HUES48 (cell line): ENCODE measurements around the gene CAMK2N2.
"Not testable (repeated sequence)": the region's sequence is repeated elsewhere in the genome, so short reads cannot be mapped to it uniquely, and the experiment has no call there.

Experiments used
- H3K27ac ChIP-seq: one replicate; pipeline ENCODE4 v1.7.0; 2013; ENCODE audit warnings: low read depth, low read length, inconsistent platforms
- H3K27me3 ChIP-seq: 2 replicates; pipeline ENCODE4 v1.6.1; 2013; ENCODE audit warnings: mild to moderate bottlenecking, low read length; ENCODE audit not compliant: control insufficient read depth, insufficient read depth
- H3K36me3 ChIP-seq: 2 replicates; pipeline ENCODE4 v1.6.1; 2013; ENCODE audit warnings: low read length; ENCODE audit not compliant: control insufficient read depth, insufficient read depth
- H3K4me1 ChIP-seq: 2 replicates; pipeline ENCODE4 v1.6.1; 2013; ENCODE audit warnings: mild to moderate bottlenecking, low read length; ENCODE audit not compliant: control insufficient read depth, insufficient read depth
- H3K4me3 ChIP-seq: 2 replicates; pipeline ENCODE4 v1.5.1; 2013; ENCODE audit warnings: mild to moderate bottlenecking, low read depth, low read length
- H3K9ac ChIP-seq: 2 replicates; pipeline ENCODE4 v1.6.1; 2013; ENCODE audit warnings: mild to moderate bottlenecking, low read depth, low read length, moderate library complexity
- H3K9me3 ChIP-seq: 2 replicates; pipeline ENCODE4 v1.6.1; 2013; ENCODE audit warnings: low read length; ENCODE audit not compliant: control insufficient read depth, insufficient read depth

Gene CAMK2N2

DNA sequence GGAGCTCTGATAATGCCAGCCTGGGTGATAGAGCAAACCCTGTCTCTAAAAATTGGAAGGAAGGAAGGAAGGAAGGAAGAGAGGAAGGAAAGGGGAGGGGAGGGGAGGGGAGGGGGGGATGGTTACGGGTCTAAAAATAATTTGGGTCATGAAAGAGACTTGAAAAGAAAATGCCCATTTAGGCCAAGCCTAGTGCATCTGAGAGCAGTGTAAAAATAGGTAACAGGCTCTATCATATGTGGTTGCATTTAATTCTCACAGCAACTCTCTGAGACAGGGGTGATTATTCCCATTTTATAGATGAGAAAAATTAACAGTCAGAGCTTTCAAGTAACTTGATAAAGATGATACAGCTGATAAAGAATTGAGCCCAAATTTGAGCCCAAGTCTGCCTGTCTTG, 10.9 kb upstream of the CAMK2N2 start:
- H3K9me3 ChIP-seq = no peaks in the 10 kb centered on the region
- no peak overlapping the region for H3K4me3 ChIP-seq
- no peak overlapping the region for H3K9ac ChIP-seq
- H3K36me3 ChIP-seq = no peaks in the 10 kb centered on the region
- H3K27me3 ChIP-seq = peaks cover 26% of the 10 kb centered on the region
- no peak overlapping the region for H3K27ac ChIP-seq
- no peaks in the 10 kb centered on the region for H3K4me1 ChIP-seq

DNA sequence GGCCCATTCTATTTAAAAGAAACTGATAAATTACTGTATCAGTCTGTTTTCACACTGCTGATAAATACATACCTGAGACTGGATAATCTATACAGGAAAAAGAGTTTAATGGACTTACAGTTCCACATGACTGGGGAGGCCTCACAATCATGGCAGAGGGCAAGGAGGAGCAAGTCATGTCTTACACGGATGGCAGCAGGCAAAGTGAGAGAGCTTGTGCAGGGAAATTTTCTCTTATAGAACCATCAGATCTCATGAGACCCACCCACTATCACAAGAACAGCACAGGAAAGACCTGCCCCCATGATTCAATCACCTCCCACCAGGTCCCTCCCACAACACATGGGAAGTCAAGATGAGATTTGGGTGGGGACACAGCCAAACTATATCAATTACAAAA, 5.9 kb upstream of the CAMK2N2 start:
- H3K36me3 ChIP-seq, H3K9me3 ChIP-seq, H3K9ac ChIP-seq, H3K4me1 ChIP-seq, H3K27ac ChIP-seq, H3K4me3 ChIP-seq: not testable (repeated sequence)
- H3K27me3 ChIP-seq = peaks cover 13% of the 10 kb centered on the region

DNA sequence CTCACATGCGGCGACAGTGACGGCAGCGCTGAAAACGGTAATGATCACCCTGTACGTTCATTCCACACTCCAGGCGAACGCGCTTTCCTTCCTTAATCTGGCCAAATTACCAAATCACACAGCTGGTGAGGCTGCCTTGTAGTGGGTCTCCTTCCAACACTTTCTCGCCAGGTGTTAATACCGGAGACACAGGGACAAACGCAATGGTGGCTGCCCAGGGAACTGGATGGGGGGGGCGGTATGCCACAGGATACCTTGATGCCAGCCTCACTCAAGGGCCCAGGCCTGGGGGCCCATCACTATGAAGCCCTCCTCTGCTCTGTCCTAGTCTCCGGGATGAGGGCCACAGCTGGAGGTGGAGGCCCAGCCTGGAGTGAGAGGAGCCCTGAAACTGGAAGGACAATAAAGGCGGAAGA, 1.4 kb upstream of the CAMK2N2 start:
- peaks cover 51% of the 10 kb centered on the region for H3K27me3 ChIP-seq

DNA sequence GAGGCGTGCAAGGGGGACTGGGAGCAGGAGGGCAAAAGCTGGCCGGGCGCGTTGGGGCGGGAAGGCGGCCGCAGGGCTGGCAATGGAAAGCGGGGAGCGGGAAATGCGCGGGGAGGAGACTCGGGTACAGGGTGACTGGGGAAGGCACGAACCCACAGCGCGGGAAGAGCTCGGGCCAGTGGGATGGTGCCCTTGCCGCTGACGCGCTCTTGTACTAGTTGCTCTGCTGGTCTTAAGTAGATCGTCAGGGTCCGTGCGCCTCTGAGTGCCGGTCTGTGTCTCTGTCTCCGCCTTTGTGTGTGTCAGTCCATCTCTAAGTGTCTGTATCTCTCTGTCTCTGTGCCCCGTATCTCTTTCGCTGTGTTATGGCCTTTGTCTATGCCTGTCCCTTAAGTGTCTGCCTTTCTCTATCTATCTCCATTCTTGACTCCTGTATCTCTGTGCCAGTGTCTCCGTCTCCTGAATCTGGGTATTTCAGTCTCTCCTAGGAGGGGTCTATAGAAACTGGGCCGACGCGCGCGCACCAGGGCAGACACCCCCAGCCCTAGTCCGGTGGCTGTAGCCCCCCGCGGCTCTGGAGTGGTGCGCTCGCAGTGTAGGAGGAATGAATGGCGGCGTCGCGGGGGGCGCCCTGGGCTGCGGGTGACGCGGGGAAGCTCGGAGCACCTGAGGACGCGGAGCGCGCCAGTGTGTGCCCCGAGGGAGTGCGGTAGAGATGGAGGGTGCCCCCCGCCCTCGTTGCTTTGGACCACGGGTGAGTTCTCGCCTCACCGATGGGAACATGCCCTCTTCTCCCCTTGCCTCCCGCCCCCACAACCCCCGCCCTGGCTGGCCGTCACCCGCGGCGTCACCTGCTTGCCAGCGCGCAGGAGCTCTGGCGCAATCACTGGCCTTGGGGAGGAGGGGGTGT, 756 bp upstream of the CAMK2N2 start:
- Histone ChIP-seq H3K27ac (peak overlapping the region; percentile 40), H3K4me1 (peaks cover 6% of the 10 kb centered on the region), H3K27me3 (peaks cover 53% of the 10 kb centered on the region), H3K4me3 (peak overlapping the region; percentile 64), H3K36me3 (0 out of 2 replicates have a peak, but pooled peaks cover 5% of the 10 kb centered on the region), H3K9ac (no peak overlapping the region), H3K9me3 (no peaks in the 10 kb centered on the region)

More for the DNA sequence above, 1.4 kb upstream of the CAMK2N2 start:
- H3K4me3 ChIP-seq = peak overlapping the region; percentile 64
- peaks cover 6% of the 10 kb centered on the region for H3K4me1 ChIP-seq
- no peak overlapping the region for H3K9ac ChIP-seq
- 0 out of 2 replicates have a peak, but pooled peaks cover 5% of the 10 kb centered on the region for H3K36me3 ChIP-seq
- no peaks in the 10 kb centered on the region for H3K9me3 ChIP-seq
- H3K27ac ChIP-seq = no peak overlapping the region

DNA sequence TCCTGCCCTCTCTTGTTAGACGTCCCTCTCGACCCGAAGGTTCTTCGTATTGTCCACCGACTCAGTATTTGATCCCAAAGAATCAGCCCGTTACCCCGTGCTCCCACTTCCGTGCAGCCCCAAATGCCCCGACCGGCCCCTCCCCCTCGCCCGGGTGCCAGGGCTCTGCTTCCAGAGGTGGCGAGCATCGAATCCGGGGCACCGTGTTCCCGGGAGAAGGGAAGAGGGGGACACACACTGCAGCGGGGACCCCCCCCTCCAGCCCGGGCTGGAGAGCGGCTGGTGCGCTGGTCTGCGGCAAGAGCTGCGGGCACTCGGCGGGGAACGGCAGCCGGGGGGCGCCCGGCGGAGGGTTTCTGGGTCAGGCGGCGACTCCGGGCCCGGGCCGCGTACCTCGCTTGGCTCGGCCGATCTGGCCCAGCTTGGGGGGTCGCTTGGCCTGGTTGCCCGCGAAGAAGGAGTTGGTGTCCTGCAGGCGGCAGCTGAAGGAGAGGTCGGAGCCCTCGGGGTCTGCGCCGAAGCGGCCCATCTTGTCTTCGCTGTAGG, 556 bp downstream of the CAMK2N2 start:
- H3K4me3 ChIP-seq = peak overlapping the region; percentile 73
- 0 out of 2 replicates have a peak, but pooled peaks cover 5% of the 10 kb centered on the region for H3K36me3 ChIP-seq
- 0 out of 2 replicates have a peak overlapping the region, but pooled peaks have one; percentile 26 for H3K9ac ChIP-seq
- H3K9me3 ChIP-seq = no peaks in the 10 kb centered on the region
- peak overlapping the region; percentile 69 for H3K27ac ChIP-seq
- H3K4me1 ChIP-seq = peaks cover 6% of the 10 kb centered on the region
- peaks cover 53% of the 10 kb centered on the region for H3K27me3 ChIP-seq

DNA sequence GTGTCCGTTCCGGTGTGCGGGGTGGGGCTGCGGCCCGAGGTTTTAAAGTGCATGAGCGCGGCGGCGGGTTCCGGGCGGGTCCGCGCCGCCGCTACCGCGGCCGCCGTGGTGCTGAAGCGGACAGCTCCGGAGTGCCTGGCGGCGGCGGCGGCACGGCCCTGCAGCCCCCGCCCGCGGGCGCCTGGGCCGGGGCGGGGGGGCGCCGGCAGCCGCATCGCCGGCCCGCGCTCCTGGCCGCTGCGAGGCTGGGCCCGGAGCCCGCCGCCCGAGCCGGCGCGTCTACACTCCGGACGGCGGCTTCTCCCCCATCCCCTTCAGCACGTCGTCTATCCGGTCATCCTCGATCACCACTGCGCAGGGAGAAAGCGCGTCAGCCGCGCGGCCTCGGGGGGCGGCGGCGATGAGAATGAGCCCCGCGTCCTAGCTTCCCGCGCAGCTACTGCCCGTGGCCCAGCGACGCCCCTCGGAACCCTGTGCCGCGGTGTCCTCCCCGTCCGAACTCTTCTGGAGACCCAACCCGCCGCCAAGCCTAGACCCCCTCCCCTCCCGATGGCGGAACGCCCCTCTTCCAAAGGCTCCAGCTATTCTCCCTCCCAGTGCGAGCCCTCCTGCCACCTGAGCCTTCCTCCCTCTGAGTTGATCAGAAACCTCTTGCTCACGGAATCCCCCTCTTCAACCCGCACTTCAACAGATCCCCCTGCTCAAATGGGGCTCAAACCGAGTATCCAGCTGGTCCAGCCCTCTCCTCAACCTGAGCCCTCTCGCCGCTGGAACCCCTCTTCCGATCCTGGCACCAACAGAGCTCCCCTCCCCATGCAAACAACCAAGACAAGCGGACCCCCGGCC, 1.3 kb downstream of the CAMK2N2 start:
- 0 out of 2 replicates have a peak, but pooled peaks cover 5% of the 10 kb centered on the region for H3K36me3 ChIP-seq
- H3K27me3 ChIP-seq = peaks cover 53% of the 10 kb centered on the region
- no peak overlapping the region for H3K27ac ChIP-seq
- no peak overlapping the region for H3K9ac ChIP-seq
- H3K4me3 ChIP-seq = peak overlapping the region; percentile 73
- H3K9me3 ChIP-seq = no peaks in the 10 kb centered on the region
- peaks cover 6% of the 10 kb centered on the region for H3K4me1 ChIP-seq

DNA sequence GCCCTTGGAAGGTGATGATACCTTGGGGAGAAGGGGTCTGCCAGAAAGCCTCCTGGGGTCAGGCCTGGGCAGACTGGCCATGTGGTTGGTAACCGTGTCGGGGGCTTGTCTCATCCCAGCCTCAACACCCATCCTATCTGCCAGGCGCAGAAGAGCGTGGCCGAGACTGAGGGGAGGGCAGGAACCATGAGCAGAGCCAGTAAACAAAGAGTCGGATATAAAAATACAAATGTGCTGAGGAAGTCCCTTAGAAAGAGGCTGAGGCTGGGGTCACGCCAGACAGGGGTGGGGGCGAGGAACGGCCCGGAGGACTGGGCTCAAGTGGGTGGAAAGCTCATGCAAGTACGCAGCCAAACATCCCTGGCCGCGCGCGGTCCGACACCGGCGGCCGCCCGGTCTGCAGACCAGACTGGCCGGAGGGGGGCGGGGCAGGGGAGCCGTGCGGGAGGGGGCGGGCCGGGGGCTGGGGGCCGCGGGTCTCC, 1.9 kb downstream of the CAMK2N2 start:
- H3K4me1 ChIP-seq = peaks cover 6% of the 10 kb centered on the region
- no peaks in the 10 kb centered on the region for H3K9me3 ChIP-seq
- H3K4me3 ChIP-seq = peak overlapping the region; percentile 33; the same call in 1 of the 2 replicates
- H3K27ac ChIP-seq = no peak overlapping the region
- 0 out of 2 replicates have a peak, but pooled peaks cover 5% of the 10 kb centered on the region for H3K36me3 ChIP-seq
- peaks cover 53% of the 10 kb centered on the region for H3K27me3 ChIP-seq
- H3K9ac ChIP-seq = no peak overlapping the region

DNA sequence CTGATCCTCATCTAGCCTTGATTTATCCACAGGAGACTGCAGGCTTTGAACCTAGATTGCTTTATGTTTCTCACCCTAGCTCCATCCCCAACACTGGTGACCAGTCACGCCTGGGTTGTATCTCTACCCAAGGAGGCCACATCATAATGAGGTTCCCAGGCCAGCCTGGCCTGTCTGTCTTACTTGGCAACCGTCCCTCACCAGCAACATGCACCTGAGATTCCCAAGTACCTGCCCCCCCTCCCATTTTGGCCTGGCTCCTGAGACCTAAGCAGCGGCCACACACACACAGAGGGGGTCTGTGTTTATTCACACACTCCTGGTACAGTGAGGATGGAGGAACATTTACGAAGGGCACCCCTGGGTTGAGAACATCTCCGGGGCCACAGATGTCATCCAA, 2.4 kb downstream of the CAMK2N2 start:
- Histone ChIP-seq H3K36me3 (0 out of 2 replicates have a peak, but pooled peaks cover 5% of the 10 kb centered on the region), H3K27me3 (peaks cover 53% of the 10 kb centered on the region), H3K9me3 (no peaks in the 10 kb centered on the region)

DNA sequence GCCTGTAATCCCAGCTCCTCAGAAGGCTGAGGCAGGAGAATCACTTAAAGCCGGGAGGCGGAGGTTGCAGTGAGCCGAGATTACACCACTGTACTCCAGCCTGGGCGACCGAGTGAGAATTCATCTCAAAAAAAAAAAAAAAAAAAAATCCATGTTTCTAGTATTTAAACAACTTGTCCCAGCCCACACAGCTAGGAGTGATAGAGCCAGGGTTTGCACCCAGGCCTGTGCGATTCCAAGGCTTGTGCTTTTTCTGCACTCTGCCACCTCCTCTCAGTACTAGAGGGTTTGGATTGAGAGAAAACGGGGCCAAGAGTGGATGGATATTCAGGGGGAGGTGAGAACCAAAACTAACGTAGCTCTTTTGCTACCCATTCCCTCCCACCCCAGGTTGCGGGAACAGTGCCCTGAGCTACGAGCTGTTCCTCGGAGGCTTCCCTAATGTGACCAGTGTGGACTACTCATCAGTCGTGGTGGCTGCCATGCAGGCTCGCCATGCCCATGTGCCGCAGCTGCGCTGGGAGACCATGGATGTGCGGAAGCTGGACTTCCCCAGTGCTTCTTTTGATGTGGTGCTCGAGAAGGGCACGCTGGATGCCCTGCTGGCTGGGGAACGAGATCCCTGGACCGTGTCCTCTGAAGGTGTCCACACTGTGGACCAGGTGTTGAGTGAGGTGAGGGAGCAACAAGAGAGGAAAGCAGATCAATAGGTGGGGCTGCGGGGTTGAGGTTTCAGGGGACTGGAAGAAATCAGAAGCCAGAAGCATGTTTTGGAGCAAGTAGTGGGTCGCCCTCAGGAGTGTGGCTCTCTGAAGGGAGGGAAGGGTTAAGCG, 4.1 kb downstream of the CAMK2N2 start:
- 0 out of 2 replicates have a peak, but pooled peaks cover 5% of the 10 kb centered on the region for H3K36me3 ChIP-seq
- H3K27ac ChIP-seq = no peak overlapping the region
- H3K9ac ChIP-seq = no peak overlapping the region
- H3K4me3 ChIP-seq = no peak overlapping the region
- H3K27me3 ChIP-seq = peaks cover 40% of the 10 kb centered on the region
- H3K4me1 ChIP-seq = no peaks in the 10 kb centered on the region
- no peaks in the 10 kb centered on the region for H3K9me3 ChIP-seq

More for the DNA sequence above, 2.4 kb downstream of the CAMK2N2 start:
- no peak overlapping the region for H3K4me3 ChIP-seq
- H3K27ac ChIP-seq = no peak overlapping the region
- H3K9ac ChIP-seq = no peak overlapping the region
- peaks cover 6% of the 10 kb centered on the region for H3K4me1 ChIP-seq
